Measurements from ENCODE around the gene CCDC33.

Gene CCDC33

DNA sequence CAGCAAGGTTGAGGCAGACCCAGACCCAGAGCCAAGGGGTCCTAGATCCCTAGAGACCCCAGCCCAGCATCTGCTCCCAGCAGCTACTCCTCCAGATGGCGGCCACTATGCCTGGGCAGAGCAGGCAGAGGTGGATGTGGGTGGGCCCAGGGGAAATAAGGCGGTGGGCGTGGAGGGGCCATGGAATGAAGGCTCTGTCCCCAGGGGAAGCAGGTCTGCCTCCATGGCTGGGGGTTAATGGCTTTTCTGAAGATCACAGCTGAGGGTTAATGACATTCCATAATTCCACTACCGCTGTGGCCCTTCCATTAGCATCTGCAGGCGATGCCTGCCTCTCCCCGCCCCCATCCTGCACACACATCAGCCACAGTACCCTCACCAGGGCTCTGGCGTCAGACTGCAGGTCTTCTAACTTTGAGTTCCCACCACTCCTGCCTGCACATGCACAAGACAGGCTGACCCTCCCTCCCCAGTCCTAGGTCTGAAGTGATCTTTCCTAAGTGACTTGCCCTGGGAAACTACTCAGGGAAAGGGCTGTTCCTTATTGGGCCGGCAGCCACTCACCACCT, 41.2 kb downstream of the CCDC33 start:
- Histone ChIP-seq H3K23ac (ENCODE audit: low read length) (no peak overlapping the region), H4K8ac (ENCODE audit: low read depth, low read length) (no peak overlapping the region), H3K4me3 (ENCODE audit: low read length) (no peak overlapping the region), H3K18ac (ENCODE audit: low read length) (no peak overlapping the region), H2BK15ac (replicated peaks; ENCODE audit: low read depth) (no peak overlapping the region), H3K27me3 (ENCODE audit: insufficient read depth, low read length, poor library complexity) (no peaks in the 10 kb centered on the region), H3K36me3 (ENCODE audit: control insufficient read depth, insufficient read depth, low read length) (no peaks in the 10 kb centered on the region), H3K27ac (ENCODE audit: low read depth, low read length) (no peak overlapping the region), H3K4me1 (ENCODE audit: control insufficient read depth, low read depth, low read length) (no peaks in the 10 kb centered on the region), H3K4ac (ENCODE audit: low read depth, low read length) (no peak overlapping the region), H3K79me2 (ENCODE audit: control insufficient read depth, insufficient read depth, low read length) (no peaks in the 10 kb centered on the region), H3K9ac (ENCODE audit: low read length) (no peak overlapping the region), H2AK5ac (ENCODE audit: low read length) (no peak overlapping the region), H2BK120ac (ENCODE audit: low read depth, low read length) (no peak overlapping the region), H3K4me2 (ENCODE audit: low read length) (no peak overlapping the region), H4K5ac (ENCODE audit: low read length) (no peak overlapping the region), H2BK5ac (ENCODE audit: low read length) (no peak overlapping the region), H3K79me1 (ENCODE audit: low read length) (no peaks in the 10 kb centered on the region), H3K56ac (ENCODE audit: low read length) (no peak overlapping the region)
- WGBS (ENCODE audit: extremely low coverage, insufficient coverage, low lambda C conversion rate), result no CpG with 5 or more reads among the region's 8 CpGs
- no peak for DNase-seq

DNA sequence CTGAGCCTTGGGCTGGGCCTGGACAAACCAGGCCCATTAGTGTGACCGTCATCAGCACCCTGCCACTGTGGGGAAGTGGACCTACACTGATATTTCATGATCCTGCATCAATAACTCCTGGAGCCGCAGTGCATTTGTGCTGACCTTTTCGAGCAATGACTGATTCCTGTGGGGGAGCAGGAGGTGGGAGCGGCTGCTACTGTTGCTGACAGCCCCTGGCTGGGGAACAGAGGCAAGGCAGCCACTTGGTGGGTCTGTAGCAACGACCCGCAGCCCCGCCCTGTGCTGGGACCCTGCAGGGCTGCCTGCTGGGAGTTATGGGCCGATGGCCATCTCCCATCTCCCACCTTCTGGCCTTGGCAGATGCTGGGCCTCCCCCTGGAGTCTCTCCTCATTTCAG, 42.1 kb downstream of the CCDC33 start:
- no peak for DNase-seq
- Histone ChIP-seq H3K4me2 (ENCODE audit: low read length) (no peak overlapping the region), H3K4me1 (ENCODE audit: control insufficient read depth, low read depth, low read length) (no peaks in the 10 kb centered on the region), H3K56ac (ENCODE audit: low read length) (no peak overlapping the region), H3K79me1 (ENCODE audit: low read length) (no peaks in the 10 kb centered on the region), H3K36me3 (ENCODE audit: control insufficient read depth, insufficient read depth, low read length) (no peaks in the 10 kb centered on the region), H2AK5ac (ENCODE audit: low read length) (no peak overlapping the region), H2BK5ac (ENCODE audit: low read length) (no peak overlapping the region), H4K8ac (ENCODE audit: low read depth, low read length) (no peak overlapping the region), H3K4me3 (ENCODE audit: low read length) (no peak overlapping the region), H4K5ac (ENCODE audit: low read length) (no peak overlapping the region), H3K9ac (ENCODE audit: low read length) (no peak overlapping the region), H2BK120ac (ENCODE audit: low read depth, low read length) (no peak overlapping the region), H2BK15ac (replicated peaks; ENCODE audit: low read depth) (no peak overlapping the region), H3K23ac (ENCODE audit: low read length) (no peak overlapping the region), H3K79me2 (ENCODE audit: control insufficient read depth, insufficient read depth, low read length) (no peaks in the 10 kb centered on the region), H3K27me3 (ENCODE audit: insufficient read depth, low read length, poor library complexity) (no peaks in the 10 kb centered on the region), H3K4ac (ENCODE audit: low read depth, low read length) (no peak overlapping the region), H3K27ac (ENCODE audit: low read depth, low read length) (no peak overlapping the region), H3K18ac (ENCODE audit: low read length) (no peak overlapping the region)
- no CpG with 5 or more reads among the region's 8 CpGs for WGBS (ENCODE audit: extremely low coverage, insufficient coverage, low lambda C conversion rate)

DNA sequence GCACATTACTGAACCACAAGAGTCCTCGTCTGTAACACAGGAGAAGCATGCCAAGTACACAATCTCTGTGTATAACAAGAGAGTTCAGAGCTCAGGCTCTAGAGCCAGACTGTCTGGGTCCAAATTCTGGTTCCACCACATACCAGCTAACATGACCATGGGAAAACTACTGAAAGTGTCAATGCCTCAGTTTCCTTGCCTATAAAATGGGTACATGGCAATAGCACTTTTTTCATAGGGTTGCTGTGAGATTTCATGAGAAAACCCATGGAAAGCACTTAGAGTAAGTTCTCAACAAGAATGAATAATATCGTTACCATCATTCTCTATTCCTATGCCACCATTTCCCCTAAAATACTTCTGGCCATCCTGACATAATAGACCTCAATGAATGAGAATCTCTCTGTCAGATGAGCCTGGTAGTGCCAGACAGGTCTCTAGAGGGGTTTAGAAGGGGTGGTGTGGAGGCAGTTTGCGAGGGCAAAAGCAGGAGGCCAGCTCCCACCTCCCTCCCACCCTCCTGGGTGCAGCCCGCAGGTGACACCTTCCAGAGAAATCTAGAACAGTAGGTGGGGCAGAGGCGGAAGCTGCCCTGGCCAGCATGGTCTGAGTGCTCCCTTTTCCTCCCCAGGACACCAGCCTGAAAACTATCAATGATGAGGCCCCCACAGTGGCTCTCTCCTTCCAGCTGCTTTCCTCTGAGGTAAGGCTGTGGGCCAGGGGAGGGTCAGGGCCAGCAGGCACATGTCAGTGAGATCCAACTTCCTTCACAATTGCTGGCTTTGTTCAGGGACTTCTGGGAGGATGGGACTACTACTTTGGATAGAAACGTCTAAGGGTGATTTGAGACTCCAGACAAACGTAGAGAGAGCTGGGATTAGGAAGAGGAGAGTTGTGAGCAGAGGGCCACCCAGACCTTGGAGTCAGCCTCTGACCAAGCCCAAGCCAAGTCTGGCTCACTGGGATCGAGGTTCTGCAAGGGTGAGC, 45.3 kb downstream of the CCDC33 start:
- no peak overlapping the region for H3K56ac ChIP-seq (ENCODE audit: low read length)
- no peaks in the 10 kb centered on the region for H3K4me1 ChIP-seq (ENCODE audit: control insufficient read depth, low read depth, low read length)
- H3K4me2 ChIP-seq (ENCODE audit: low read length), result no peak overlapping the region
- no peak overlapping the region for H2AK5ac ChIP-seq (ENCODE audit: low read length)
- H2BK15ac ChIP-seq (replicated peaks; ENCODE audit: low read depth), result no peak overlapping the region
- WGBS (ENCODE audit: extremely low coverage, insufficient coverage, low lambda C conversion rate), result no CpG with 5 or more reads among the region's 8 CpGs
- H3K4ac ChIP-seq (ENCODE audit: low read depth, low read length), result no peak overlapping the region
- no peak overlapping the region for H3K4me3 ChIP-seq (ENCODE audit: low read length)
- H3K79me2 ChIP-seq (ENCODE audit: control insufficient read depth, insufficient read depth, low read length), result no peaks in the 10 kb centered on the region
- no peak overlapping the region for H2BK120ac ChIP-seq (ENCODE audit: low read depth, low read length)
- DNase-seq, result no peak
- H3K27ac ChIP-seq (ENCODE audit: low read depth, low read length), result no peak overlapping the region
- H4K8ac ChIP-seq (ENCODE audit: low read depth, low read length), result no peak overlapping the region
- no peak overlapping the region for H3K18ac ChIP-seq (ENCODE audit: low read length)
- no peak overlapping the region for H3K9ac ChIP-seq (ENCODE audit: low read length)
- H3K23ac ChIP-seq (ENCODE audit: low read length), result no peak overlapping the region
- H2BK5ac ChIP-seq (ENCODE audit: low read length), result no peak overlapping the region
- H3K36me3 ChIP-seq (ENCODE audit: control insufficient read depth, insufficient read depth, low read length), result no peaks in the 10 kb centered on the region
- no peak overlapping the region for H4K5ac ChIP-seq (ENCODE audit: low read length)
- no peaks in the 10 kb centered on the region for H3K79me1 ChIP-seq (ENCODE audit: low read length)
- no peaks in the 10 kb centered on the region for H3K27me3 ChIP-seq (ENCODE audit: insufficient read depth, low read length, poor library complexity)

DNA sequence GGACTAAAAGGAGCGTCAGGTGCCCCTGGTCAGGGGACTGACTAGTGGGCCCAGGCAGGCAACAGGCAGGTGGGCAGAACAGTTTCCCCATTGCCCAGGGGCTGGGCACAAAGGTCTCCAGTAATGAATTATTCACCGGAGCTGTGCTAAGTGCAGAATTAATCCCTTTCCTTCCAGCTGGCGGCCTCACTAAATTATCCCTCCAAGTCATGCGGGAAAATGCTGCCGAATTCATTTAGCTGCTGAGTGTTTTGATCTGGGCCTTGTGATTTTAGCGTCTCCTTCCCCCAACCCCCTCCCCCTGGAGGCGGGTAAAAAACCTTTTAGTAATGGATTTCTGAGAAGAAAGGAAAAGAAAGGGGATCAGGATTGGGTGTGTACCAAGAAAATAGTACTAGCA, 47.2 kb downstream of the CCDC33 start:
- H3K56ac ChIP-seq (ENCODE audit: low read length), result no peak overlapping the region
- H2BK5ac ChIP-seq (ENCODE audit: low read length), result no peak overlapping the region
- no CpG with 5 or more reads among the region's 7 CpGs for WGBS (ENCODE audit: extremely low coverage, insufficient coverage, low lambda C conversion rate)
- no peak overlapping the region for H3K23ac ChIP-seq (ENCODE audit: low read length)
- no peak overlapping the region for H2BK120ac ChIP-seq (ENCODE audit: low read depth, low read length)
- H3K4ac ChIP-seq (ENCODE audit: low read depth, low read length), result no peak overlapping the region
- H3K4me1 ChIP-seq (ENCODE audit: control insufficient read depth, low read depth, low read length), result no peaks in the 10 kb centered on the region
- no peak overlapping the region for H3K27ac ChIP-seq (ENCODE audit: low read depth, low read length)
- no peak overlapping the region for H2AK5ac ChIP-seq (ENCODE audit: low read length)
- no peaks in the 10 kb centered on the region for H3K79me1 ChIP-seq (ENCODE audit: low read length)
- no peak overlapping the region for H3K4me3 ChIP-seq (ENCODE audit: low read length)
- H4K5ac ChIP-seq (ENCODE audit: low read length), result no peak overlapping the region
- no peaks in the 10 kb centered on the region for H3K79me2 ChIP-seq (ENCODE audit: control insufficient read depth, insufficient read depth, low read length)
- DNase-seq, result no peak
- H3K9ac ChIP-seq (ENCODE audit: low read length), result no peak overlapping the region
- no peak overlapping the region for H2BK15ac ChIP-seq (replicated peaks; ENCODE audit: low read depth)
- no peaks in the 10 kb centered on the region for H3K36me3 ChIP-seq (ENCODE audit: control insufficient read depth, insufficient read depth, low read length)
- no peak overlapping the region for H3K18ac ChIP-seq (ENCODE audit: low read length)
- H3K27me3 ChIP-seq (ENCODE audit: insufficient read depth, low read length, poor library complexity), result no peaks in the 10 kb centered on the region
- H3K4me2 ChIP-seq (ENCODE audit: low read length), result no peak overlapping the region
- no peak overlapping the region for H4K8ac ChIP-seq (ENCODE audit: low read depth, low read length)

DNA sequence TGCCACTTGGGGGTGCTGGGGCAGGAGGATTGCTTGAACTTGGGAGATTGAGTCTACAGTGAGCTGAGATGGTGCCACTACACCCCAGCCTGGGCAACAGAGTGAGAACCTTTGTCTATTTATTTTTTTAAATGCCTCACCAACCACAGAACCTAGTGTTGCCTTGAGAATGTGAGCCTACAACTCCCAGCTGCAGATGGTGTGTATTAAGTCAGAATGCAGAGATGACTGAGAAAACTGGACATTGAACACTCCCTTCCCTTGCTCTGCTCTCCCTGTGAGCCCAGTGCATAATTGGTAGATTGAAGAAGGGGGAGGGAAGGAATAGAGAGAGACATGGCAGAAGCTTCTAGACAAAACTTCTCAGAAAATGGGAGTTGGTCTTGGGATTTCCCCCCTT, 53.5 kb downstream of the CCDC33 start:
- H3K56ac ChIP-seq (ENCODE audit: low read length), result no peak overlapping the region
- peaks cover 12% of the 10 kb centered on the region for H3K4me1 ChIP-seq (ENCODE audit: control insufficient read depth, low read depth, low read length)
- no peaks in the 10 kb centered on the region for H3K79me2 ChIP-seq (ENCODE audit: control insufficient read depth, insufficient read depth, low read length)
- H3K18ac ChIP-seq (ENCODE audit: low read length), result no peak overlapping the region
- no peak overlapping the region for H4K8ac ChIP-seq (ENCODE audit: low read depth, low read length)
- H4K5ac ChIP-seq (ENCODE audit: low read length), result no peak overlapping the region
- no peak overlapping the region for H3K4me3 ChIP-seq (ENCODE audit: low read length)
- no peak overlapping the region for H2AK5ac ChIP-seq (ENCODE audit: low read length)
- H3K27me3 ChIP-seq (ENCODE audit: insufficient read depth, low read length, poor library complexity), result no peaks in the 10 kb centered on the region
- H3K36me3 ChIP-seq (ENCODE audit: control insufficient read depth, insufficient read depth, low read length), result no peaks in the 10 kb centered on the region
- no peak overlapping the region for H3K27ac ChIP-seq (ENCODE audit: low read depth, low read length)
- no peak overlapping the region for H3K9ac ChIP-seq (ENCODE audit: low read length)
- no peak overlapping the region for H2BK15ac ChIP-seq (replicated peaks; ENCODE audit: low read depth)
- no peak overlapping the region for H2BK120ac ChIP-seq (ENCODE audit: low read depth, low read length)
- H2BK5ac ChIP-seq (ENCODE audit: low read length), result no peak overlapping the region
- H3K79me1 ChIP-seq (ENCODE audit: low read length), result no peaks in the 10 kb centered on the region
- no peak for DNase-seq
- H3K23ac ChIP-seq (ENCODE audit: low read length), result no peak overlapping the region
- H3K4me2 ChIP-seq (ENCODE audit: low read length), result no peak overlapping the region
- no peak overlapping the region for H3K4ac ChIP-seq (ENCODE audit: low read depth, low read length)
